Measurements from ENCODE around the gene NOS3. TPM values are rescaled to one million over a fixed set of nuclear protein-coding genes. Genes with fewer than 3 reads are reported as not detected.

NOS3 gene
- total and polyA plus RNA-seq, 2 experiments from 2014 or later: 2.6 to 6.1 TPM

GRCh38 chr7:151007469-151007898, 16.7 kb downstream of the NOS3 start:
- no peak overlapping the region for H3K4me2 ChIP-seq
- ATAC-seq: no peak
- H3K27ac Mint-ChIP-seq: no peak overlapping the region

More at GRCh38 chr7:151007469-151007898, 16.7 kb downstream of the NOS3 start:
- Mint-ChIP-seq H3K9me3 (no peaks in the 10 kb centered on the region), H3K4me3 (no peak overlapping the region), H3K27me3 (ENCODE audit: insufficient read depth, low read depth, poor library complexity) (peaks cover 7% of the 10 kb centered on the region), H3K36me3 (ENCODE audit: low read depth) (no peaks in the 10 kb centered on the region; the same call in 2 of the 3 replicates), H3K4me1 (peaks cover 32% of the 10 kb centered on the region)
- H3K4me3 ChIP-seq: no peak overlapping the region
- H3K27me3 ChIP-seq (ENCODE audit: insufficient read depth): peaks cover 8% of the 10 kb centered on the region; the same call in 1 of the 2 replicates
- no peaks in the 10 kb centered on the region for H4K20me1 ChIP-seq (replicated peaks; ENCODE audit: insufficient read depth)
- no peaks in the 10 kb centered on the region for H3K79me2 ChIP-seq (replicated peaks; ENCODE audit: insufficient read depth)
- 0 out of 2 replicates have a peak, but pooled peaks cover 4% of the 10 kb centered on the region for H3F3A ChIP-seq (replicated peaks; ENCODE audit: low read depth)
- H3K36me3 ChIP-seq (ENCODE audit: insufficient read depth): no peaks in the 10 kb centered on the region
- peak overlapping the region; percentile 69 for H2AFZ ChIP-seq
- peaks cover 17% of the 10 kb centered on the region; the same call in 1 of the 2 replicates for H3K4me1 ChIP-seq (ENCODE audit: insufficient read depth)
- H3K27ac ChIP-seq (ENCODE audit: low read depth): no peak overlapping the region
- TF ChIP-seq ZNF331 (CRISPR knock-in tag; IDR thresholded peaks at IDR 0.05; ENCODE audit: low read depth) (no peak), ZNF462 (CRISPR knock-in tag; IDR thresholded peaks at IDR 0.05) (no peak)
- H3K9me2 ChIP-seq (ENCODE audit: insufficient read depth): no peaks in the 10 kb centered on the region
- DNase-seq (ENCODE audit: low spot score): no peak

Data from GM23338 (cell line).